Karpas-422 (cell line): Measurements from ENCODE around the gene COPB2. TPM values are rescaled to one million over a fixed set of nuclear protein-coding genes. Genes with fewer than 3 reads are reported as not detected.

Experiments used
- DNase-seq: peaks from one replicate; pipeline ENCODE4 v3.0.0-alpha.2; 2015
- H2AFZ ChIP-seq: fragments of 200-600 bp; sonication (generic); 2 replicates; pipeline ENCODE4 v1.6.1; 2014; ENCODE audit warnings: antibody characterized with exemption, low read length, mixed read lengths
- H3K27ac ChIP-seq: fragments of 200-600 bp; sonication (generic); 2 replicates; pipeline ENCODE4 v1.5.1; 2014; ENCODE audit warnings: mild to moderate bottlenecking, low read length, moderate library complexity
- H3K27me3 ChIP-seq: fragments of 200-600 bp; sonication (generic); 2 replicates; pipeline ENCODE4 v1.6.1; 2014; ENCODE audit warnings: low read length, mixed read lengths
- H3K36me3 ChIP-seq: fragments of 200-600 bp; sonication (generic); 2 replicates; pipeline ENCODE4 v1.6.1; 2014; ENCODE audit warnings: low read length, mixed read lengths; ENCODE audit not compliant: insufficient read depth
- H3K4me1 ChIP-seq: fragments of 200-600 bp; sonication (generic); 2 replicates; pipeline ENCODE4 v1.6.1; 2014; ENCODE audit warnings: mild to moderate bottlenecking, low read length, mixed read lengths
- H3K4me2 ChIP-seq: fragments of 200-600 bp; sonication (generic); 2 replicates; pipeline ENCODE4 v1.6.1; 2014; ENCODE audit warnings: low read length, low read depth, mild to moderate bottlenecking; ENCODE audit not compliant: poor library complexity, severe bottlenecking
- H3K4me3 ChIP-seq: fragments of 200-600 bp; sonication (generic); 2 replicates; pipeline ENCODE4 v1.5.1; 2014; ENCODE audit warnings: mild to moderate bottlenecking, antibody characterized with exemption, low read length, mixed read lengths
- H3K79me2 ChIP-seq: fragments of 200-600 bp; sonication (generic); 2 replicates; pipeline ENCODE4 v1.6.1; 2014; ENCODE audit warnings: mild to moderate bottlenecking, low read length, mixed read lengths
- H3K9ac ChIP-seq: fragments of 200-600 bp; sonication (generic); 2 replicates; pipeline ENCODE4 v1.6.0; 2014; ENCODE audit warnings: low read length
- H3K9me2 ChIP-seq: fragments of 200-600 bp; sonication (generic), shearing (Covaris generic); replicated peaks from 2 replicates; pipeline ENCODE4 v1.6.0; 2014; ENCODE audit warnings: mild to moderate bottlenecking, low read length, moderate library complexity; ENCODE audit not compliant: insufficient read depth
- H3K9me3 ChIP-seq: fragments of 300-700, 200-600 bp; sonication (generic); 2 replicates; pipeline ENCODE4 v1.6.1; 2014; ENCODE audit warnings: low read length, mixed read lengths
- H4K20me1 ChIP-seq: fragments of 200-600 bp; sonication (generic); 2 replicates; pipeline ENCODE4 v1.6.1; 2014; ENCODE audit warnings: mild to moderate bottlenecking, antibody characterized with exemption, low read length, low read depth; ENCODE audit not compliant: insufficient read depth
- total RNA-seq: library from RNA; depleted of rRNA; stranded (reverse); fragments of >200 nt; shearing (Covaris generic); gene quantifications from 2 replicates; pipeline ENCODE4 v1.2.3, GENCODE V29; 2014; ENCODE audit warnings: low replicate concordance; rRNA removed

Gene COPB2
- total RNA-seq = 68.0 and 77.4 TPM in 2 replicates

GRCh38 chr3:139389552-139390368 lies at the start of gene COPB2:
TSS of gene COPB2 (minus strand) at chr3:139389647. CDS start at chr3:139389550, 97 bp downstream.
- H3K4me1 ChIP-seq = peaks cover 21% of the 10 kb centered on the region
- DNase-seq = peak; percentile 99
- H3K36me3 ChIP-seq = no peaks in the 10 kb centered on the region
- H3K27me3 ChIP-seq = no peaks in the 10 kb centered on the region
- peak within 1 kb of the TSS; percentile 91 for H3K4me3 ChIP-seq
- no peaks in the 10 kb centered on the region for H3K9me2 ChIP-seq
- H3K4me2 ChIP-seq = peak within 1 kb of the TSS; percentile 77
- H4K20me1 ChIP-seq = peaks cover 5% of the 10 kb centered on the region; the same call in 1 of the 2 replicates
- peaks cover 56% of the 10 kb centered on the region for H3K79me2 ChIP-seq
- peak within 1 kb of the TSS; percentile 94 for H2AFZ ChIP-seq
- H3K9me3 ChIP-seq = no peaks in the 10 kb centered on the region
- peak within 1 kb of the TSS; percentile 43 for H3K27ac ChIP-seq
- peak within 1 kb of the TSS; percentile 94 for H3K9ac ChIP-seq

- Histone ChIP-seq H3K27ac (no peak overlapping the region), H3K9me3 (no peaks in the 10 kb centered on the region), H3K4me1 (no peaks in the 10 kb centered on the region), H3K4me2 (no peak overlapping the region), H2AFZ (no peak overlapping the region), H3K36me3 (no peaks in the 10 kb centered on the region), H3K79me2 (no peaks in the 10 kb centered on the region), H3K9me2 (no peaks in the 10 kb centered on the region), H3K27me3 (no peaks in the 10 kb centered on the region), H3K4me3 (no peak overlapping the region), H4K20me1 (no peaks in the 10 kb centered on the region), H3K9ac (no peak overlapping the region)
- DNase-seq = no peak
Observed at GRCh38 chr3:139434764-139435307, 45.4 kb upstream of the COPB2 start.

- no peak overlapping the region for H3K9ac ChIP-seq
- H2AFZ ChIP-seq = no peak overlapping the region
- H3K4me2 ChIP-seq = no peak overlapping the region
- DNase-seq = no peak
- no peaks in the 10 kb centered on the region for H3K9me3 ChIP-seq
- no peaks in the 10 kb centered on the region for H3K36me3 ChIP-seq
- H3K27ac ChIP-seq = no peak overlapping the region
- no peaks in the 10 kb centered on the region for H3K27me3 ChIP-seq
- H3K79me2 ChIP-seq = no peaks in the 10 kb centered on the region
- no peaks in the 10 kb centered on the region for H3K9me2 ChIP-seq
- no peaks in the 10 kb centered on the region for H4K20me1 ChIP-seq
- H3K4me3 ChIP-seq = no peak overlapping the region
- H3K4me1 ChIP-seq = no peaks in the 10 kb centered on the region
Observed at GRCh38 chr3:139434228-139434627, 44.8 kb upstream of the COPB2 start.

DNA sequence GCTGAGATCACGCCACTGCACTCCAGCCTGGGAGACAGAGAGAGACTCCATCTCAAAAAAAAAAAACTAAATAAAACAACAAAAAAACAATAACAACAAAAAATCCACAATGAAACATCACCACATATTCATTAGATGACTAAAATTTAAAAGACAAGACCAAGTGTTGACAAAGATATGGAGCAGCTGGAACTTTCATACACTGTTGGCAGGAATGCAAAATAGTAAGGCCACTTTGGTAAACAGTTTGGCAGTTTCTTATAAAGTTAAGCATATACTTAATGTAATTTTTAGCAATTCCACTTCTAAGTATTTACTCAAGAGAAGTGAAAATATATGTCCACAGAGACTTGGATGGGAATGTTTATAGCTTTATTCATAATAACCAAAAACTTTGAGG lies 43.6 kb upstream of the COPB2 start:
- Histone ChIP-seq H3K9me3 (no peaks in the 10 kb centered on the region), H3K27ac (no peak overlapping the region), H3K27me3 (no peaks in the 10 kb centered on the region), H3K4me2 (no peak overlapping the region), H3K79me2 (no peaks in the 10 kb centered on the region), H3K4me1 (no peaks in the 10 kb centered on the region), H4K20me1 (no peaks in the 10 kb centered on the region), H3K36me3 (no peaks in the 10 kb centered on the region), H3K4me3 (no peak overlapping the region), H2AFZ (no peak overlapping the region), H3K9me2 (no peaks in the 10 kb centered on the region), H3K9ac (no peak overlapping the region)
- DNase-seq = no peak

DNA sequence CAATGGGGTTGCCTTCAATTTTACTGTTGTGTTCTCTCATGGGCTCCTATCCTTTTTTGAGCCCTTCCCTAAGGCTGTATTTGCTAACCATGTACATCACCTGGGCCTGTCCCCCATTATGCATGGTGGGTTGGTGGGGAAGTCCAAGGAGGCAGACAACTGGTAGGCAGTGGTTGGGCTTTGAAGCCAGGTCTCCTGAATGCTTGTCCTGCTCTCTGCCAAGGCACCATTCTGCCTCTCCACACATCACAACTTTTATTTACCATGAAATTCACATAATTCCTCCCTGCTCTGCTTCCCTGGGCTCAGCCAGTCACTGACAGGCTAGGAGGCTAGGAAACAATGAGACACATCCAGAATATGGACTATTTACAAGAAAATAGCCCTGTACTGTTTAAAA lies 41.0 kb upstream of the COPB2 start:
- H3K4me1 ChIP-seq = no peaks in the 10 kb centered on the region
- no peak overlapping the region for H3K27ac ChIP-seq
- no peak overlapping the region for H2AFZ ChIP-seq
- no peak for DNase-seq
- no peaks in the 10 kb centered on the region for H3K79me2 ChIP-seq
- H3K4me2 ChIP-seq = no peak overlapping the region
- no peak overlapping the region for H3K9ac ChIP-seq
- no peaks in the 10 kb centered on the region for H3K9me3 ChIP-seq
- no peak overlapping the region for H3K4me3 ChIP-seq
- no peaks in the 10 kb centered on the region for H4K20me1 ChIP-seq
- H3K36me3 ChIP-seq = no peaks in the 10 kb centered on the region
- H3K27me3 ChIP-seq = no peaks in the 10 kb centered on the region
- H3K9me2 ChIP-seq = no peaks in the 10 kb centered on the region

GRCh38 chr3:139427283-139428060 lies 38.0 kb upstream of the COPB2 start:
- DNase-seq = peak; percentile 91
- H3K9ac ChIP-seq = no peak overlapping the region
- H3K9me3 ChIP-seq = no peaks in the 10 kb centered on the region
- H4K20me1 ChIP-seq = no peaks in the 10 kb centered on the region
- H3K79me2 ChIP-seq = no peaks in the 10 kb centered on the region
- H3K9me2 ChIP-seq = no peaks in the 10 kb centered on the region
- no peaks in the 10 kb centered on the region for H3K36me3 ChIP-seq
- no peaks in the 10 kb centered on the region for H3K27me3 ChIP-seq
- H3K27ac ChIP-seq = no peak overlapping the region
- H3K4me1 ChIP-seq = no peaks in the 10 kb centered on the region
- H3K4me3 ChIP-seq = no peak overlapping the region
- no peak overlapping the region for H2AFZ ChIP-seq
- no peak overlapping the region for H3K4me2 ChIP-seq

DNA sequence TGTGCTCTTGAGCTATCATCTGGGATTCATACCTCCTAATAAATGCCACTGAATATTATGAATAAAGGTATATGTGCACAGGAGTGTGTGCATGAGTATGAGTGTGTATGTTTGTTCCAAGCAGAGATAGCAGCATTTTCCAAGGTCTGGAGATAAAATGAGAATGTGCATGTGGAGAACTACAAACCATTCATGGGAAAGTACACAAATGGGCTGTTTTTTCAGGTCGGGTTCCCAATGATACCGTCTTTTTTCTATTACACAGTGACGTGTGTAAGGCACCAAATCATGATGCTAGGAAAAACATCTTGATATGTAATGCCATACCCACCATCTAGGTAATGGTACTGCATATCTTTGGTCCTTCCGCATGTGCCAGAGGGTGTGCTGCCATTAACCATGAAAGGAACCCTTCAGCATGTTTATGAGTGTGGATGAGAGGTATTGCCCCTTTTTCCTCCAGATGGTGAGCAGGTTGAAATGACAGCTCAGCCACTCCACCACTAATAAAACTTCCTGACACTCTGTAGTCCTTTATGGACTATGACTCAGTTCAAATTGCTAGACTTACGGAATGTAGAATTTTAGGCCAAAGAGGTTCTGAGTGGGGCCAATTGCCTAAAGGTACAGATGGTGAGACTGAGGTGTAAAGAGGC lies 36.4 kb upstream of the COPB2 start:
- H3K27ac ChIP-seq = no peak overlapping the region
- H4K20me1 ChIP-seq = no peaks in the 10 kb centered on the region
- no peak for DNase-seq
- no peak overlapping the region for H3K4me2 ChIP-seq
- no peaks in the 10 kb centered on the region for H3K36me3 ChIP-seq
- H3K27me3 ChIP-seq = no peaks in the 10 kb centered on the region
- no peaks in the 10 kb centered on the region for H3K9me2 ChIP-seq
- H3K4me1 ChIP-seq = no peaks in the 10 kb centered on the region
- no peaks in the 10 kb centered on the region for H3K9me3 ChIP-seq
- no peak overlapping the region for H3K9ac ChIP-seq
- H3K4me3 ChIP-seq = no peak overlapping the region
- H3K79me2 ChIP-seq = no peaks in the 10 kb centered on the region
- H2AFZ ChIP-seq = no peak overlapping the region

DNA sequence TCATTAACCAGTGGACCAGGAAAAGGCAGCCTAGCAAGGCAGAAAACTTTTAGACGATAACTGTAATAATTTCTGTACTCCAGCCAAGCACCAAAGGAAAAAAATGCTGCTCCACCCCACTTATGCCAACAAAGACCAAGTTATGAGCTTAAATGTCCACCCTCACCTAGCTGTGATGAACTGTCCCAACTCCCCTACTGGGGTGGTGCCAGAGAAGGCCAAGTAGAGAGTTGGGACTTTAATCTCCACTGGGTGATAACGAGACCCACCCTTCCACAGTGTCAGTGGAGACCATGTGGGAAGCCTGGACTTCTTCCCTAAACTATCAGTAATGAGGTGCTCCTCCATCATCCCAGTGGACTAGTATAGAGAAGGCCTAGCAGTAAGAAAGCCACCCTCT lies 33.8 kb upstream of the COPB2 start:
- Histone ChIP-seq H3K9ac (no peak overlapping the region), H3K27me3 (no peaks in the 10 kb centered on the region), H3K36me3 (no peaks in the 10 kb centered on the region), H3K9me3 (no peaks in the 10 kb centered on the region), H3K27ac (no peak overlapping the region), H4K20me1 (no peaks in the 10 kb centered on the region), H2AFZ (no peak overlapping the region), H3K79me2 (no peaks in the 10 kb centered on the region), H3K4me3 (no peak overlapping the region), H3K4me1 (no peaks in the 10 kb centered on the region), H3K4me2 (no peak overlapping the region), H3K9me2 (no peaks in the 10 kb centered on the region)
- DNase-seq = no peak
